Ovary (tissue), 9 donors: ENCODE measurements around the gene CAMKMT. TPM values are rescaled to one million over a fixed set of nuclear protein-coding genes. Genes with fewer than 3 reads are reported as not detected.

Experiments
- DNase-seq, 5 donors: peaks; one replicate each; pipeline ENCODE4 v3.0.0-alpha.2; 2019 to 2020
- H3K27ac ChIP-seq, 2 donors: fragments of 200-600 bp; one replicate each; pipeline versions ENCODE4 v1.5.1 to v1.8.0; 2019 to 2022
- H3K27me3 ChIP-seq: fragments of 200-600 bp; one replicate; pipeline ENCODE4 v1.8.0; 2022
- H3K36me3 ChIP-seq: fragments of 200-600 bp; sonication (generic); one replicate; pipeline ENCODE4 v1.5.1; 2019
- H3K4me1 ChIP-seq: one replicate; pipeline ENCODE4 v1.8.1; 2013; ENCODE audit warnings: mild to moderate bottlenecking, moderate library complexity; ENCODE audit not compliant: insufficient read depth
- H3K4me3 ChIP-seq: fragments of 200-600 bp; sonication (generic); one replicate; pipeline ENCODE4 v1.5.1; 2017
- H3K9me3 ChIP-seq, 2 donors: fragments of 200-600 bp in 1 of 2; sonication (generic) in 1 of 2; one replicate each; pipeline versions ENCODE4 v1.5.1 to v1.8.1; 2013 to 2019; ENCODE audit warnings: mild to moderate bottlenecking in 1 of 2, moderate library complexity in 1 of 2
- CTCF ChIP-seq, 3 donors: fragments of 450-650 bp in 2 of 3; fragments of 200-600 bp in 1 of 3; IDR thresholded peaks; one replicate each; pipeline versions ENCODE4 v1.5.1 to v1.8.0; 2016 to 2022; ENCODE audit warnings: antibody characterized with exemption in 3 of 3, mild to moderate bottlenecking in 1 of 3
- EP300 ChIP-seq: sonication (generic); formaldehyde crosslinking; IDR thresholded peaks from one replicate; pipeline ENCODE4 v1.6.1; 2017; ENCODE audit warnings: antibody characterized with exemption
- POLR2A ChIP-seq: fragments of 450-650 bp; IDR thresholded peaks from one replicate; pipeline ENCODE4 v1.6.1; 2017; ENCODE audit warnings: antibody characterized with exemption, mild to moderate bottlenecking, moderate library complexity
- WGBS, 3 donors: extraction: QIAGEN DNeasy Blood & Tissue Kit in 1 of 3; methylation state at CpG; one replicate each; pipeline versions ENCODE4 v1.1.5 to v1.1.7; 2013 to 2017; 5-methylcytosine and 5-hydroxymethylcytosine counted together
- intact Hi-C, 4 donors: fragments of 100-400 bp; cut with DNase I; formaldehyde crosslinking; loops; one replicate each; pipeline versions ENCODE4 v1.11.0 to v1.15.1; 2022 to 2023
- polyA plus RNA-seq, 2 donors: library from polyadenylated mRNA; stranded (reverse); fragments of 200-250 nt in 1 of 2; fragments of 350-450 nt in 1 of 2; fragmentation: Illumina TruSeq in 1 of 2; extraction: RNeasy Lipid Tissue Mini Kit (QIAGEN cat#74804) in 1 of 2; gene quantifications; one replicate each; pipeline ENCODE4 v1.2.3, GENCODE V29; 2013 to 2014
- total RNA-seq, 7 donors: library from RNA; depleted of rRNA in 2 of 7; stranded (reverse); fragments of >200 nt in 2 of 7; fragmentation: NEBNext Ultra II Directional in 3 of 7; extraction: Animal tissue kit (Norgen Biotek cat#: 25700) in 3 of 7; gene quantifications; one replicate each; pipeline versions ENCODE4 v1.1.0 to v1.2.4, GENCODE V29; 2016 to 2023
- donor health status: DM: no; HTN: no; CAD: no; lungs with moderate emphysema.
- donor health status: DM: no; HTN: no; CAD: no.
- donor health status: Bipolar disorder and iron deficiency.
- donor health status: DM: yes; HTN: yes; CAD: no.
- donor health status: DM: no; HTN: no; CAD: no.
- donor health status: DM: yes; HTN: yes; CAD: no.

Gene CAMKMT
- total and polyA plus RNA-seq, 9 donors = 3.5 to 10.7 (median 8.9) TPM

- no peak overlapping the region for H3K4me3 ChIP-seq
- DNase-seq = no peak
- WGBS, 3 donors = 58 to 66% (median 66%) methylated on average over 4 of the region's 4 CpGs
- H3K36me3 ChIP-seq = no peaks in the 10 kb centered on the region
- TF ChIP-seq CTCF (IDR thresholded peaks at IDR 0.05) (no peak), POLR2A (no peak), EP300 (no peak)
- H3K27ac ChIP-seq = no peak overlapping the region
- H3K27me3 ChIP-seq = no peaks in the 10 kb centered on the region
- intact Hi-C loops = no loop called here
- no peaks in the 10 kb centered on the region for H3K4me1 ChIP-seq
- no peaks in the 10 kb centered on the region for H3K9me3 ChIP-seq
Observed at GRCh38 chr2:44615950-44616518, 254.3 kb downstream of the CAMKMT start.

- no peak for TF ChIP-seq POLR2A
- no peak for TF ChIP-seq CTCF (IDR thresholded peaks at IDR 0.05)
- Histone ChIP-seq H3K9me3 (no peaks in the 10 kb centered on the region), H3K27ac (no peak overlapping the region), H3K4me1 (no peaks in the 10 kb centered on the region), H3K27me3 (no peaks in the 10 kb centered on the region), H3K36me3 (no peaks in the 10 kb centered on the region), H3K4me3 (no peak overlapping the region)
- 32 to 55% (median 36%) methylated on average over 3 of the region's 3 CpGs for WGBS, 3 donors
- intact Hi-C loops = no loop called here
- no peak for DNase-seq
Observed at GRCh38 chr2:44616667-44617155, 255.0 kb downstream of the CAMKMT start.

GRCh38 chr2:44618251-44619023 is 256.7 kb downstream of the CAMKMT start:
- WGBS, 3 donors = 90 to 95% (median 93%) methylated on average over 5 of the region's 5 CpGs
- intact Hi-C loops = no loop called here

More at GRCh38 chr2:44618251-44619023, 256.7 kb downstream of the CAMKMT start:
- H3K9me3 ChIP-seq = no peaks in the 10 kb centered on the region
- no peaks in the 10 kb centered on the region for H3K4me1 ChIP-seq
- DNase-seq = no peak
- TF ChIP-seq CTCF (IDR thresholded peaks at IDR 0.05) (no peak), POLR2A (no peak), EP300 (no peak)
- no peak overlapping the region for H3K27ac ChIP-seq
- H3K27me3 ChIP-seq = no peaks in the 10 kb centered on the region
- no peak overlapping the region for H3K4me3 ChIP-seq
- no peaks in the 10 kb centered on the region for H3K36me3 ChIP-seq
